Measurements from ENCODE around the gene CLRN3.

GRCh38 chr10:127855591-127855881 lies 37.2 kb downstream of the CLRN3 start:
- no peak for TF ChIP-seq CTCF (IDR thresholded peaks at IDR 0.05)
- TF ChIP-seq POLR2A (IDR thresholded peaks at IDR 0.05): no peak
